Activated B cell treated with CpG ODN at 0.5 μM for 24 hours (primary cell): ENCODE measurements around the gene SH2D7. TPM values are rescaled to one million over a fixed set of nuclear protein-coding genes. Genes with fewer than 3 reads are reported as not detected.
A peak's percentile ranks its signal among the peaks of the same experiment; 100 is the strongest.

Experiments
- ATAC-seq: fragments of 200-7000 bp; cut with Tn5 transposase; one replicate; pipeline ENCODE4 v1.10.0; 2021; ENCODE audit warnings: low read depth, mild to moderate bottlenecking, moderate library complexity
- CTCF ChIA-PET: fragments of 350-600 bp; sonication (Branson Sonifier 250); formaldehyde crosslinking; loops from one replicate; lab custom pipeline; 2021; ENCODE audit warnings: antibody characterized with exemption; lab: Charles Lee
- POLR2A ChIA-PET: fragments of 350-600 bp; sonication (Branson Sonifier 250); formaldehyde crosslinking; loops from one replicate; lab custom pipeline; 2021; ENCODE audit warnings: antibody characterized with exemption; lab: Charles Lee
- DNase-seq: peaks from one replicate; pipeline ENCODE4 v3.0.0; 2022
- H3K27ac Mint-ChIP-seq: one replicate; pipeline ENCODE4 v1.8.0; 2020; ENCODE audit warnings: mixed read lengths
- H3K27me3 Mint-ChIP-seq: one replicate; pipeline ENCODE4 v1.8.0; 2021; ENCODE audit warnings: mixed read lengths
- H3K36me3 Mint-ChIP-seq: one replicate; pipeline ENCODE4 v1.8.0; 2021; ENCODE audit warnings: low read depth, mixed read lengths
- H3K4me1 Mint-ChIP-seq: one replicate; pipeline ENCODE4 v1.8.0; 2021; ENCODE audit warnings: mixed read lengths
- H3K4me3 Mint-ChIP-seq: one replicate; pipeline ENCODE4 v1.8.0; 2020; ENCODE audit warnings: mild to moderate bottlenecking, mixed read lengths
- H3K9me3 Mint-ChIP-seq: one replicate; pipeline ENCODE4 v1.8.0; 2020; ENCODE audit warnings: mixed read lengths
- intact Hi-C: fragments of 100-400 bp; cut with micrococcal nuclease; formaldehyde crosslinking; loops from one replicate; pipeline ENCODE4 v1.15.1; 2024
- total RNA-seq: library from RNA; stranded (reverse); gene quantifications from 2 replicates; pipeline ENCODE4 v1.2.3, GENCODE V29; 2022
- TF ChIP-seq, protein P1 (sequence below): fragments of 200-600 bp; IDR thresholded peaks from one replicate; pipeline ENCODE4 v1.8.0; 2022; ENCODE audit warnings: antibody characterized with exemption, mild to moderate bottlenecking

Gene SH2D7
- total RNA-seq, 1 donor from 2014 or later, result not detected

DNA sequence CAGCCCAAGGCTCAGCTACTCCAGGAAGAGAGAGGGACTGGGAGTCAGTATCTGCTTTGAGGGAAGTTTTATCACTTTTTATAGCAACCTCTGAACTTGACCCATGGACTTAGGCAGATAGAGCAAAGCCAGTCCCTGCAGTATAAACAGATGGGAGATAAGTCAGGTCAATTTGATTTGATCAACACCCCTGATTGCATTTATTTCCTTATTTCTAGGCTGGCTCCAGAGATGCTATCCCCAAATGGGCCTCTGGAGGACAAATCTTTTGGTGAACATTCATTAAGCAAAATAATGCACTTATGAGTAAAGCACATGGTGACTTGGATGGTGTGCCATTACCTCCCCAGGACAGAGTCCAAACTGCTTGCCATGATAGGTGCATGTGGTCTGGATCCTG is 47.9 kb downstream of the SH2D7 start:
- Mint-ChIP-seq H3K4me1 (no peaks in the 10 kb centered on the region), H3K27ac (no peak overlapping the region), H3K36me3 (no peaks in the 10 kb centered on the region), H3K4me3 (no peak overlapping the region), H3K9me3 (no peaks in the 10 kb centered on the region), H3K27me3 (no peaks in the 10 kb centered on the region)
- POLR2A ChIA-PET, result no interaction called here
- no peak for ATAC-seq
- CTCF ChIA-PET, result interaction anchor here (1.9 to 3.7 kb wide), 2 partner anchors 9 to 55 kb away, joined by 5 to 13 read pairs; partner anchors contain the start of gene CIB2
- no peak for DNase-seq
- TF ChIP-seq, protein P1, sequence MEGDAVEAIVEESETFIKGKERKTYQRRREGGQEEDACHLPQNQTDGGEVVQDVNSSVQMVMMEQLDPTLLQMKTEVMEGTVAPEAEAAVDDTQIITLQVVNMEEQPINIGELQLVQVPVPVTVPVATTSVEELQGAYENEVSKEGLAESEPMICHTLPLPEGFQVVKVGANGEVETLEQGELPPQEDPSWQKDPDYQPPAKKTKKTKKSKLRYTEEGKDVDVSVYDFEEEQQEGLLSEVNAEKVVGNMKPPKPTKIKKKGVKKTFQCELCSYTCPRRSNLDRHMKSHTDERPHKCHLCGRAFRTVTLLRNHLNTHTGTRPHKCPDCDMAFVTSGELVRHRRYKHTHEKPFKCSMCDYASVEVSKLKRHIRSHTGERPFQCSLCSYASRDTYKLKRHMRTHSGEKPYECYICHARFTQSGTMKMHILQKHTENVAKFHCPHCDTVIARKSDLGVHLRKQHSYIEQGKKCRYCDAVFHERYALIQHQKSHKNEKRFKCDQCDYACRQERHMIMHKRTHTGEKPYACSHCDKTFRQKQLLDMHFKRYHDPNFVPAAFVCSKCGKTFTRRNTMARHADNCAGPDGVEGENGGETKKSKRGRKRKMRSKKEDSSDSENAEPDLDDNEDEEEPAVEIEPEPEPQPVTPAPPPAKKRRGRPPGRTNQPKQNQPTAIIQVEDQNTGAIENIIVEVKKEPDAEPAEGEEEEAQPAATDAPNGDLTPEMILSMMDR, result no peak
- intact Hi-C loops, result loop anchor here (10.0 kb wide), 1 partner anchor 1065 kb away; the partner anchor contains the start of gene TSPAN3

DNA sequence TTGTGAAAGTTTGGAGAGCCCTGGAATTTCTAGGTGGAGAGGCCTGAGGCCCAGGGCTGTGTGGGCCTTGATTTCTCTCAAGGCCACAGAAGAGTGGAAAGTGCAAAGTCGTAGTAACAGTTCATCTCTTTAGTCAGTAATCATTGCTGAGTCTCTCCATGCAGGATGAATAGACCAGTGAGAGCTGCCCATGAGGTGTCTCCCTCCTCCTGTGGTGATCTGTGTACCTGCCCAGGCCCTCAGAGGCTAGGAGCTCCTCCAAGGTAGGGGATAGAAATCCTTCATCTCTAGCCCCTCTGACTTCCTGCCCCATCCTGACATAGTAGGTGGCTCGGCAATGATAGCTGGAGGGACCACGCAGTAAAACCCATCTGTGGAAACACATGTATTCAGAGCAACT is 50.0 kb downstream of the SH2D7 start:
- no peak overlapping the region for H3K27ac Mint-ChIP-seq
- H3K9me3 Mint-ChIP-seq, result no peaks in the 10 kb centered on the region
- H3K36me3 Mint-ChIP-seq, result no peaks in the 10 kb centered on the region
- TF ChIP-seq, protein P1, result no peak
- peaks cover 2% of the 10 kb centered on the region for H3K4me1 Mint-ChIP-seq
- ChIA-PET CTCF (interaction anchor here (1.1 kb wide), 1 partner anchor 53 kb away, joined by 3 read pairs; no protein-coding TSS in a partner anchor), POLR2A (interaction anchor here (1.1 kb wide), 1 partner anchor 752 kb away, joined by 3 read pairs; no protein-coding TSS in a partner anchor)
- DNase-seq, result no peak
- H3K27me3 Mint-ChIP-seq, result no peaks in the 10 kb centered on the region
- no peak for ATAC-seq
- no peak overlapping the region for H3K4me3 Mint-ChIP-seq
- intact Hi-C loops, result loop anchor here (10.0 kb wide), 1 partner anchor 1068 kb away; the partner anchor contains the start of gene TSPAN3

DNA sequence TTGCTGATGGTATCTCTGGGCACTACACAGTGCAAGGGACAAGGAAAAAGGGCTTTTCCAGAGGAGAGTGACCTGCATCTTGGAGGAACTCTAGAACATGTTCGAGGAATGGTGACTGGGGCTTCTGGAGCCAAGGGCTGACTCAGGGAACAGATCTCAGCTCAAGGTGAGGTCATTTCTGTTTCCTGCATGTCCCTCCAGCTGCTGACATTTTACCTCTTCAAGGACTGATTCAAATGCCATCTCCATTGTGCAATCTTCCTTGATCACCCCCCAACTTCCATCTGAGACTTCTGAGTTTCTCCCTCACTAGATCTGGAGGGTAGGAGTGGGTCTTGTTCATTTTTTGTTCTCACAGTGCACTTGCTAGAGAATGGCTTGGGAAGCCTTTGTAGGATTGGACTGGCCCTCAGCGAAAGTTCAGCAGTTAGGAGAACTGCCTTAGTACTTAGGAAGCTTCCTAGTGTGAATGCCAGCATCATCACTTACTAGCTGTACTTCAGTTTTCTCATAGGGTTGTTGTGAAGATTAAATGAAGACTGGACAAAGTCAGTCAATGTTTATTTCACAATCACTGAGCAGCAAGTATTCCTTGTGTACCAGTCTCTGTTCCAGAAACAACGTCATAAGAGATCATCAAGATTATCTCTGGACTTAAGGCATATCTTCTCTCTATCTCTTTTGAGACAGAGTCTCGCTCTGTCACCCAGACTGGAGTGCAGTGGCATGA is 54.2 kb downstream of the SH2D7 start:
- Mint-ChIP-seq H3K36me3 (peaks cover 10% of the 10 kb centered on the region), H3K27me3 (no peaks in the 10 kb centered on the region), H3K4me1 (peaks cover 34% of the 10 kb centered on the region), H3K27ac (no peak overlapping the region), H3K4me3 (no peak overlapping the region), H3K9me3 (no peaks in the 10 kb centered on the region)
- no peak for DNase-seq
- POLR2A ChIA-PET, result interaction anchor here (0.6 to 4.5 kb wide), 2 partner anchors 26 to 28 kb away, joined by 3 to 86 read pairs; no protein-coding TSS in a partner anchor
- CTCF ChIA-PET, result interaction anchor here (1.8 kb wide), 1 partner anchor 31 kb away, joined by 6 read pairs; no protein-coding TSS in a partner anchor
- TF ChIP-seq, protein P1, result no peak
- ATAC-seq, result no peak
- intact Hi-C loops, result loop anchor here (10.0 kb wide), 1 partner anchor 1072 kb away; the partner anchor contains the start of gene TSPAN3

DNA sequence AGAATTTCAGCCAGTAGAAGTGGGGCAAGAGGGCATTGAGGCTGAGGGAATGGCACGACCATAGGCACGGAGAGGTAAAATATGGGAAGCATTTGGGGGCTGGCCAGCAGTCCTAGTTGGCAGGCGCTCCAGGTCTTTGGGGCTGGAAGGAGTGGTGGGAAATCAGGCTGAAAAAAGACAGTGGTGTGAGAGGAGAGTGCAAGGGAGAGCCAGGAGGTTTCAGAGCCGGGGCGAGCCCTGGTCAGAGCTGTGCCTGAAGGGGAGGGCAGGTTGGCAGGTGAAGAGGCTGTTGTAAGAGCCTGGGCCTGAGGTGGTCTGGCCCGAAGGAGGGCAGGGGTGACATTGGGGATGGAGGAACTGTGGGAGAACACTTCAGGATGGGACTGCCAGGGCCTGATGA is 55.2 kb downstream of the SH2D7 start:
- H3K27me3 Mint-ChIP-seq, result no peaks in the 10 kb centered on the region
- intact Hi-C loops, result loop anchor here (10.0 kb wide), 1 partner anchor 1073 kb away; the partner anchor contains the start of gene TSPAN3
- ChIA-PET POLR2A (interaction anchor here (0.6 to 4.5 kb wide), 6 partner anchors 25 to 393 kb away, joined by 3 to 86 read pairs (median 4); partner anchors contain the start of genes PSMA4 and SKIC8), CTCF (interaction anchor here (1.8 to 3.3 kb wide), 2 partner anchors 30 to 48 kb away, joined by 6 to 18 read pairs; no protein-coding TSS in a partner anchor)
- H3K9me3 Mint-ChIP-seq, result no peaks in the 10 kb centered on the region
- H3K27ac Mint-ChIP-seq, result no peak overlapping the region
- DNase-seq (no peak), ATAC-seq (no peak)
- H3K4me1 Mint-ChIP-seq, result peaks cover 36% of the 10 kb centered on the region
- H3K36me3 Mint-ChIP-seq, result peaks cover 11% of the 10 kb centered on the region
- TF ChIP-seq, protein P1, result no peak
- peak overlapping the region; percentile 50 for H3K4me3 Mint-ChIP-seq
